Activated CD4-positive, CD25-positive, alpha-beta regulatory T cell treated with anti-CD3 and anti-CD28 coated beads, Interleukin-2, amount 50 U/mL, for 16 hours (primary cell): ENCODE data around the gene KLLN.
A peak's percentile ranks its signal among the peaks of the same experiment; 100 is the strongest.
"Not testable (repeated sequence)": the region's sequence is repeated elsewhere in the genome, so short reads cannot be mapped to it uniquely, and the experiment has no call there.

Experiments
- DNase-seq: peaks from one replicate; pipeline ENCODE4 v3.0.0-alpha.2; 2020; ENCODE audit warnings: low read depth, low spot score

Gene KLLN

GRCh38 chr10:87863053-87863943 is at the start of gene KLLN, which contains the start of gene PTEN:
Gene KLLN (minus strand): TSS chr10:87863533. CDS start chr10:87862487, 1,046 bp downstream.
Gene PTEN (plus strand): TSS chr10:87863625. CDS start chr10:87864470, 845 bp downstream.
- DNase-seq = peak; percentile 63

- not testable (repeated sequence) for DNase-seq
Measured at GRCh38 chr10:87903396-87903795, 40.1 kb upstream of the KLLN start.

GRCh38 chr10:87897957-87898356 is 34.6 kb upstream of the KLLN start:
- DNase-seq = not testable (repeated sequence)

GRCh38 chr10:87896216-87896615 is 32.9 kb upstream of the KLLN start:
- DNase-seq = no peak

GRCh38 chr10:87895430-87895829 is 32.1 kb upstream of the KLLN start:
- DNase-seq = no peak

GRCh38 chr10:87887548-87888289 is 24.4 kb upstream of the KLLN start:
- no peak for DNase-seq

GRCh38 chr10:87887146-87887545 is 23.8 kb upstream of the KLLN start:
- no peak for DNase-seq

- no peak for DNase-seq
Measured at GRCh38 chr10:87886635-87887034, 23.3 kb upstream of the KLLN start.

GRCh38 chr10:87882555-87883294 is 19.4 kb upstream of the KLLN start:
- DNase-seq = no peak

- DNase-seq = not testable (repeated sequence)
Measured at GRCh38 chr10:87881373-87882059, 18.2 kb upstream of the KLLN start.

- no peak for DNase-seq
Measured at GRCh38 chr10:87880336-87880735, 17.0 kb upstream of the KLLN start.

- DNase-seq = no peak
Measured at GRCh38 chr10:87878664-87879459, 15.5 kb upstream of the KLLN start.

- DNase-seq = no peak
Measured at GRCh38 chr10:87875929-87876571, 12.7 kb upstream of the KLLN start.

- DNase-seq = no peak
Measured at GRCh38 chr10:87873656-87874055, 10.3 kb upstream of the KLLN start.

GRCh38 chr10:87872828-87873227 is 9.5 kb upstream of the KLLN start:
- DNase-seq = no peak

GRCh38 chr10:87869773-87870551 is 6.6 kb upstream of the KLLN start:
- DNase-seq = no peak

- not testable (repeated sequence) for DNase-seq
Measured at GRCh38 chr10:87869139-87869538, 5.8 kb upstream of the KLLN start.

GRCh38 chr10:87868277-87868676 is 4.9 kb upstream of the KLLN start:
- no peak for DNase-seq

- no peak for DNase-seq
Measured at GRCh38 chr10:87867453-87867852, 4.1 kb upstream of the KLLN start.
